Immature natural killer cell (primary cell): ENCODE data around the gene IL20RB. TPM values are rescaled to one million over a fixed set of nuclear protein-coding genes. Genes with fewer than 3 reads are reported as not detected.

Source experiments
- DNase-seq, 3 donors: peaks; one replicate each; pipeline ENCODE4 v3.0.0; 2022; ENCODE audit warnings: mixed read lengths in 1 of 3
- H3K27ac Mint-ChIP-seq, 6 donors: one replicate each; pipeline ENCODE4 v1.8.0; 2020; ENCODE audit warnings: mixed read lengths in 6 of 6, mild to moderate bottlenecking in 5 of 6, inconsistent platforms in 4 of 6, moderate library complexity in 3 of 6
- H3K27me3 Mint-ChIP-seq, 3 donors: one replicate each; pipeline ENCODE4 v1.8.0; 2020 to 2021; ENCODE audit warnings: low read depth in 3 of 3, mild to moderate bottlenecking in 3 of 3, mixed read lengths in 3 of 3, moderate library complexity in 3 of 3, inconsistent platforms in 1 of 3
- H3K36me3 Mint-ChIP-seq, 3 donors: one replicate each; pipeline ENCODE4 v1.8.0; 2020; ENCODE audit warnings: mixed read lengths in 3 of 3, inconsistent platforms in 2 of 3, mild to moderate bottlenecking in 2 of 3
- H3K4me1 Mint-ChIP-seq, 2 donors: one replicate each; pipeline ENCODE4 v1.8.0; 2020; ENCODE audit warnings: inconsistent platforms in 2 of 2, mild to moderate bottlenecking in 2 of 2, mixed read lengths in 2 of 2, moderate library complexity in 1 of 2
- H3K4me3 Mint-ChIP-seq, 5 donors: one replicate each; pipeline ENCODE4 v1.8.0; 2020; ENCODE audit warnings: mild to moderate bottlenecking in 5 of 5, mixed read lengths in 5 of 5, inconsistent platforms in 3 of 5, moderate library complexity in 3 of 5
- H3K9me3 Mint-ChIP-seq, 6 donors: one replicate each; pipeline ENCODE4 v1.8.0; 2020; ENCODE audit warnings: mild to moderate bottlenecking in 6 of 6, mixed read lengths in 6 of 6, inconsistent platforms in 4 of 6, moderate library complexity in 3 of 6
- polyA plus RNA-seq, 3 donors: library from polyadenylated mRNA; unstranded; fragments of 300-500 nt; fragmentation: Illumina TruSeq; gene quantifications; one replicate each; pipeline ENCODE4 v1.2.3, GENCODE V29; 2021

Gene IL20RB
- under 1 TPM in 2 of 3 donors, not detected in 1; 0.55 to 0.73 TPM for polyA plus RNA-seq

- H3K27me3 Mint-ChIP-seq, result peaks cover 0 to 3% (median 1%) of the 10 kb centered on the region in 3 donors
Observed at GRCh38 chr3:136957751-136958288, at the start of gene IL20RB. TSS of gene IL20RB (plus strand) at chr3:136957983. CDS start at chr3:136958114, 131 bp downstream.

GRCh38 chr3:136908297-136908696, 49.5 kb upstream of the IL20RB start:
- Mint-ChIP-seq H3K4me3 (peak overlapping the region; percentile 60 to 80 (median 67)), H3K27me3 (peaks cover 2 to 4% (median 2%) of the 10 kb centered on the region in 3 donors), H3K9me3 (peaks cover 0 to 11% (median 6%) of the 10 kb centered on the region in 6 donors), H3K36me3 (peaks cover 0 to 7% (median 4%) of the 10 kb centered on the region in 3 donors), H3K27ac (peak overlapping the region; percentile 88 to 96 (median 92)), H3K4me1 (peaks cover 83 to 94% of the 10 kb centered on the region in 2 donors)
- DNase-seq, result no peak

More at GRCh38 chr3:136957751-136958288, at the start of gene IL20RB:
- peak within 1 kb of the TSS in 1 of 6 donors; percentile 11 for H3K27ac Mint-ChIP-seq
- peaks cover 20 to 25% of the 10 kb centered on the region in 2 donors for H3K4me1 Mint-ChIP-seq
- H3K4me3 Mint-ChIP-seq, result no peak within 1 kb of the TSS
- peaks cover 0 to 3% (median 3%) of the 10 kb centered on the region in 3 donors for H3K36me3 Mint-ChIP-seq
- no peak for DNase-seq
- no peaks in the 10 kb centered on the region for H3K9me3 Mint-ChIP-seq

- Mint-ChIP-seq H3K4me1 (peaks cover 86 to 95% of the 10 kb centered on the region in 2 donors), H3K27me3 (peaks cover 2 to 4% (median 2%) of the 10 kb centered on the region in 3 donors), H3K27ac (peak overlapping the region; percentile 88 to 96 (median 92)), H3K9me3 (peaks cover 0 to 6% (median 3%) of the 10 kb centered on the region in 6 donors), H3K4me3 (peak overlapping the region; percentile 60 to 80 (median 67)), H3K36me3 (peaks cover 0 to 4% (median 3%) of the 10 kb centered on the region in 3 donors)
- DNase-seq, result peak; percentile 33 to 45 (median 33)
Observed at GRCh38 chr3:136909187-136909586, 48.6 kb upstream of the IL20RB start.

- peaks cover 0 to 3% (median under 1%) of the 10 kb centered on the region in 6 donors for H3K9me3 Mint-ChIP-seq
- H3K4me3 Mint-ChIP-seq, result peak overlapping the region in 2 of 5 donors; percentile 8 to 80
- H3K4me1 Mint-ChIP-seq, result peaks cover 94 to 100% of the 10 kb centered on the region in 2 donors
- H3K27me3 Mint-ChIP-seq, result peaks cover 2 to 4% (median 2%) of the 10 kb centered on the region in 3 donors
- no peak for DNase-seq
- H3K27ac Mint-ChIP-seq, result peak overlapping the region; percentile 88 to 96 (median 92)
- H3K36me3 Mint-ChIP-seq, result peaks cover 0 to 8% (median 4%) of the 10 kb centered on the region in 3 donors
Observed at GRCh38 chr3:136910697-136911096, 47.1 kb upstream of the IL20RB start.

- H3K27me3 Mint-ChIP-seq, result no peaks in the 10 kb centered on the region
- H3K27ac Mint-ChIP-seq, result peak overlapping the region; percentile 76 to 91 (median 84)
- DNase-seq, result no peak
- peak overlapping the region; percentile 16 to 47 (median 32) for H3K4me3 Mint-ChIP-seq
- H3K9me3 Mint-ChIP-seq, result no peaks in the 10 kb centered on the region
- H3K4me1 Mint-ChIP-seq, result peaks cover 92 to 100% of the 10 kb centered on the region in 2 donors
- H3K36me3 Mint-ChIP-seq, result peaks cover 0 to 5% (median 0%) of the 10 kb centered on the region in 3 donors
Observed at GRCh38 chr3:136913168-136913567, 44.6 kb upstream of the IL20RB start.

GRCh38 chr3:136914739-136915138, 43.0 kb upstream of the IL20RB start:
- DNase-seq, result no peak
- Mint-ChIP-seq H3K36me3 (peaks cover 0 to 5% (median 0%) of the 10 kb centered on the region in 3 donors), H3K9me3 (no peaks in the 10 kb centered on the region), H3K4me1 (peaks cover 92 to 100% of the 10 kb centered on the region in 2 donors), H3K27me3 (peaks cover 0 to under 1% (median 0%) of the 10 kb centered on the region in 3 donors), H3K4me3 (peak overlapping the region; percentile 10 to 67 (median 43)), H3K27ac (peak overlapping the region; percentile 70 to 88 (median 82))

- Mint-ChIP-seq H3K27ac (peak overlapping the region; percentile 77 to 88 (median 83)), H3K9me3 (no peaks in the 10 kb centered on the region), H3K36me3 (peaks cover 0 to 5% (median 0%) of the 10 kb centered on the region in 3 donors), H3K4me1 (peaks cover 93 to 100% of the 10 kb centered on the region in 2 donors), H3K4me3 (no peak overlapping the region), H3K27me3 (peaks cover 0 to 3% (median 0%) of the 10 kb centered on the region in 3 donors)
- DNase-seq, result no peak
Observed at GRCh38 chr3:136916223-136916622, 41.6 kb upstream of the IL20RB start.

GRCh38 chr3:136919799-136920580, 37.8 kb upstream of the IL20RB start:
- peaks cover 0 to 4% (median 0%) of the 10 kb centered on the region in 3 donors for H3K36me3 Mint-ChIP-seq
- H3K4me3 Mint-ChIP-seq, result peak overlapping the region; percentile 75 to 97 (median 93)
- peaks cover 88 to 97% of the 10 kb centered on the region in 2 donors for H3K4me1 Mint-ChIP-seq
- peak; percentile 70 to 75 (median 72) for DNase-seq
- peak overlapping the region; percentile 97 to 100 (median 99) for H3K27ac Mint-ChIP-seq
- H3K27me3 Mint-ChIP-seq, result peaks cover 0 to 6% (median 2%) of the 10 kb centered on the region in 3 donors
- no peaks in the 10 kb centered on the region for H3K9me3 Mint-ChIP-seq

GRCh38 chr3:136920904-136921611, 36.7 kb upstream of the IL20RB start:
- peak overlapping the region; percentile 97 to 100 (median 99) for H3K27ac Mint-ChIP-seq
- H3K9me3 Mint-ChIP-seq, result no peaks in the 10 kb centered on the region
- peak overlapping the region; percentile 83 to 97 (median 93) for H3K4me3 Mint-ChIP-seq
- DNase-seq, result peak; percentile 40 to 46 (median 41)
- H3K4me1 Mint-ChIP-seq, result peaks cover 83 to 95% of the 10 kb centered on the region in 2 donors
- no peaks in the 10 kb centered on the region for H3K36me3 Mint-ChIP-seq
- H3K27me3 Mint-ChIP-seq, result peaks cover 0 to 6% (median 2%) of the 10 kb centered on the region in 3 donors

GRCh38 chr3:136925425-136926190, 32.2 kb upstream of the IL20RB start:
- Mint-ChIP-seq H3K4me1 (peaks cover 66 to 84% of the 10 kb centered on the region in 2 donors), H3K9me3 (no peaks in the 10 kb centered on the region), H3K27me3 (peaks cover 2 to 3% (median 2%) of the 10 kb centered on the region in 3 donors), H3K4me3 (peak overlapping the region in 4 of 5 donors; percentile 9 to 53 (median 32)), H3K36me3 (peaks cover 0 to 14% (median 9%) of the 10 kb centered on the region in 3 donors), H3K27ac (peak overlapping the region; percentile 66 to 89 (median 74))
- DNase-seq, result no peak

GRCh38 chr3:136928240-136928639, 29.5 kb upstream of the IL20RB start:
- peaks cover 61 to 83% of the 10 kb centered on the region in 2 donors for H3K4me1 Mint-ChIP-seq
- H3K36me3 Mint-ChIP-seq, result peaks cover 5 to 14% (median 14%) of the 10 kb centered on the region in 3 donors
- peak overlapping the region in 5 of 6 donors; percentile 44 to 68 (median 62) for H3K27ac Mint-ChIP-seq
- DNase-seq, result no peak
- peak overlapping the region in 1 of 5 donors; percentile 41 for H3K4me3 Mint-ChIP-seq
- no peaks in the 10 kb centered on the region for H3K9me3 Mint-ChIP-seq
- peaks cover 0 to 2% (median 0%) of the 10 kb centered on the region in 3 donors for H3K27me3 Mint-ChIP-seq

GRCh38 chr3:136929977-136930670, 27.7 kb upstream of the IL20RB start:
- Mint-ChIP-seq H3K4me3 (no peak overlapping the region), H3K27ac (peak overlapping the region in 1 of 6 donors; percentile 46), H3K9me3 (no peaks in the 10 kb centered on the region), H3K27me3 (peaks cover 0 to 2% (median 0%) of the 10 kb centered on the region in 3 donors), H3K4me1 (peaks cover 66 to 87% of the 10 kb centered on the region in 2 donors), H3K36me3 (peaks cover 9 to 20% (median 17%) of the 10 kb centered on the region in 3 donors)
- no peak for DNase-seq
